CD14-positive monocyte (primary cell): Measurements from ENCODE around the gene SLC24A3. TPM values are rescaled to one million over a fixed set of nuclear protein-coding genes. Genes with fewer than 3 reads are reported as not detected.

Experiments used
- DNase-seq, 3 donors: peaks; one replicate each; pipeline ENCODE4 v3.0.0-alpha.2; 2011 to 2022
- H2AFZ ChIP-seq: 2 replicates; pipeline ENCODE4 v1.6.0; 2012; ENCODE audit warnings: mild to moderate bottlenecking, low read depth, low read length, inconsistent platforms; ENCODE audit not compliant: insufficient read depth, poor library complexity, severe bottlenecking
- H3K27ac ChIP-seq, 2 donors: 1 replicate in 1 of 2; 2 replicates in 1 of 2; pipeline ENCODE4 v1.5.1; 2012 to 2013; ENCODE audit warnings: low read length in 2 of 2, control low read depth in 1 of 2, inconsistent platforms in 1 of 2, low read depth in 1 of 2, mild to moderate bottlenecking in 1 of 2
- H3K27me3 ChIP-seq, 2 donors: one replicate each; pipeline versions ENCODE4 v1.6.0 to v1.6.1; 2011 to 2013; ENCODE audit warnings: low read length in 2 of 2; ENCODE audit not compliant: control insufficient read depth in 2 of 2, insufficient read depth in 2 of 2
- H3K36me3 ChIP-seq, 2 donors: replicated peaks in 1 of 2; 1 replicate in 1 of 2; 2 replicates in 1 of 2; pipeline versions ENCODE4 v1.5.1 to v1.6.1; 2012 to 2013; ENCODE audit warnings: low read length in 2 of 2, control low read depth in 1 of 2, inconsistent platforms in 1 of 2, mild to moderate bottlenecking in 1 of 2; ENCODE audit not compliant: insufficient read depth in 2 of 2, control insufficient read depth in 1 of 2
- H3K4me1 ChIP-seq, 2 donors: 1 replicate in 1 of 2; 2 replicates in 1 of 2; pipeline versions ENCODE4 v1.5.1 to v1.6.1; 2012 to 2013; ENCODE audit warnings: low read length in 2 of 2, control low read depth in 1 of 2, inconsistent platforms in 1 of 2, mild to moderate bottlenecking in 1 of 2, moderate library complexity in 1 of 2; ENCODE audit not compliant: insufficient read depth in 2 of 2, control insufficient read depth in 1 of 2
- H3K4me2 ChIP-seq: replicated peaks from 2 replicates; pipeline ENCODE3; 2012; ENCODE audit warnings: low read length, moderate library complexity, mild to moderate bottlenecking; ENCODE audit not compliant: poor library complexity, severe bottlenecking; ENCODE audit errors: extremely low read depth
- H3K4me3 ChIP-seq, 3 experiments: fragments of 200-600 bp in 1 of 3; sonication (generic) in 1 of 3; replicated peaks in 1 of 3; 1 replicate in 2 of 3; 2 replicates in 1 of 3; pipeline ENCODE4 v1.5.1; 2011 to 2013; ENCODE audit warnings: low read length in 3 of 3, mild to moderate bottlenecking in 3 of 3, control low read depth in 2 of 3, low read depth in 2 of 3, inconsistent platforms in 1 of 3, moderate library complexity in 1 of 3
- H3K79me2 ChIP-seq: 2 replicates; pipeline ENCODE4 v1.6.0; 2012; ENCODE audit warnings: mild to moderate bottlenecking, control low read depth, inconsistent platforms, low read length, moderate library complexity; ENCODE audit not compliant: insufficient read depth
- H3K9ac ChIP-seq: 2 replicates; pipeline ENCODE4 v1.6.0; 2017; ENCODE audit warnings: low read length, mild to moderate bottlenecking; ENCODE audit not compliant: insufficient read depth, poor library complexity, severe bottlenecking
- H3K9me3 ChIP-seq, 2 donors: replicated peaks in 1 of 2; 1 replicate in 1 of 2; 2 replicates in 1 of 2; pipeline versions ENCODE4 v1.5.1 to v1.6.1; 2012 to 2013; ENCODE audit warnings: low read length in 2 of 2, control low read depth in 1 of 2; ENCODE audit not compliant: control insufficient read depth in 1 of 2, insufficient read depth in 1 of 2
- H4K20me1 ChIP-seq: 2 replicates; pipeline ENCODE4 v1.6.0; 2012; ENCODE audit warnings: mild to moderate bottlenecking, low read length, control low read depth, moderate library complexity; ENCODE audit not compliant: insufficient read depth
- H3K27ac Mint-ChIP-seq, 7 donors: one replicate each; pipeline ENCODE4 v1.8.0; 2020; ENCODE audit warnings: mild to moderate bottlenecking in 7 of 7, mixed read lengths in 7 of 7, moderate library complexity in 6 of 7, inconsistent platforms in 2 of 7
- H3K27me3 Mint-ChIP-seq, 3 donors: one replicate each; pipeline ENCODE4 v1.8.0; 2021 to 2022; ENCODE audit warnings: low read depth in 3 of 3, mild to moderate bottlenecking in 3 of 3, mixed read lengths in 3 of 3, moderate library complexity in 3 of 3, inconsistent platforms in 1 of 3
- H3K36me3 Mint-ChIP-seq, 2 donors: one replicate each; pipeline ENCODE4 v1.8.0; 2020; ENCODE audit warnings: mixed read lengths in 2 of 2, inconsistent platforms in 1 of 2, mild to moderate bottlenecking in 1 of 2
- H3K4me1 Mint-ChIP-seq: one replicate; pipeline ENCODE4 v1.8.0; 2020; ENCODE audit warnings: mild to moderate bottlenecking, mixed read lengths
- H3K4me3 Mint-ChIP-seq, 2 donors: one replicate each; pipeline ENCODE4 v1.8.0; 2020; ENCODE audit warnings: mild to moderate bottlenecking in 2 of 2, mixed read lengths in 2 of 2, moderate library complexity in 1 of 2
- H3K9me3 Mint-ChIP-seq, 7 donors: one replicate each; pipeline ENCODE4 v1.8.0; 2020 to 2022; ENCODE audit warnings: mixed read lengths in 7 of 7, mild to moderate bottlenecking in 6 of 7, moderate library complexity in 6 of 7, inconsistent platforms in 2 of 7
- WGBS: methylation state at CpG from one replicate; pipeline ENCODE4 v1.1.5; 2013; ENCODE audit warnings: missing lambda C conversion rate; ENCODE audit not compliant: insufficient coverage; 5-methylcytosine and 5-hydroxymethylcytosine counted together
- intact Hi-C, 2 donors: fragments of 100-400 bp; cut with micrococcal nuclease; formaldehyde crosslinking; loops; one replicate each; pipeline versions ENCODE4 v1.15.0 to v1.15.1; 2023
- polyA plus RNA-seq, 3 donors: library from polyadenylated mRNA; depleted of rRNA in 1 of 3; unstranded in 2 of 3; stranded (reverse) in 1 of 3; fragments of 300-500 nt in 2 of 3; fragments of >200 nt in 1 of 3; fragmentation: Illumina TruSeq in 2 of 3; gene quantifications; 1 replicate in 2 of 3; 2 replicates in 1 of 3; pipeline ENCODE4 v1.2.3, GENCODE V29; 2012 to 2021
- TF ChIP-seq, protein P1 (sequence below): fragments of 200-600 bp; IDR thresholded peaks from one replicate; pipeline ENCODE4 v1.8.0; 2022; ENCODE audit warnings: antibody characterized with exemption, mild to moderate bottlenecking

Gene SLC24A3
- polyA plus RNA-seq, 3 donors = 0.04 to 0.08 TPM; not detected in 1

DNA sequence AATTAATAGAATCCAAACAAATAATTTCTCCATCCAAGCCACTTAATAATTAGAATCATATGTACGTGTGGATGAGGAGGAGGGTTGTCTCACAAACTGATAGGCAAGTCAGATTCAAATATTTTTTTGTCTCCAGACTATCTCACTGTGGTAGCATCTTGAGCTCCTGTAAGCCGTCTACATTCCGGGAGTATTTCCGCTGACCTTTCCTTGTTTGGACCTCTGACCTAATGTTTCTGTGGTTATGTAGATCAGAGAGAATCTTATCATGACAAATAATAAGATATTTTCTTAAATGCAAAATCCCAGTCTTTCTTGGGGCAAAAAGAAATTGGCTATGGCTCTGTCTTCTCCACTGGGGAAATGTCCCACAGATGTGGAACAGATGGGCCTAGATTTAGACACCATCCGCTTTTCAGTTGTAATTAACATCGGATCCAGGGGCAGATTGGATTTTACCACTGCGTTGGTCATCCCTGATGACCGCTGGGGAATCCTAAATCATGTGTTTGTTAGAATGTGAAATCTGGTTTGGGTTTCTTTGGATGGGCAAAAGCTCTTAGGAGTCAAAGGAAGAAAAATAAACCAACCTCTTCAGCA lies 348.5 kb downstream of the SLC24A3 start:
- Mint-ChIP-seq H3K4me1 (peaks cover 14% of the 10 kb centered on the region), H3K27ac (no peak overlapping the region), H3K4me3 (no peak overlapping the region), H3K9me3 (peaks cover 0 to 2% (median 0%) of the 10 kb centered on the region in 7 donors), H3K27me3 (peaks cover 0 to 5% (median 0%) of the 10 kb centered on the region in 3 donors), H3K36me3 (no peaks in the 10 kb centered on the region)
- no peak overlapping the region for H3K4me2 ChIP-seq
- H3K27me3 ChIP-seq = no peaks in the 10 kb centered on the region
- no peak for DNase-seq
- no peaks in the 10 kb centered on the region for H3K9me3 ChIP-seq
- no peaks in the 10 kb centered on the region for H3K36me3 ChIP-seq
- H3K79me2 ChIP-seq = no peaks in the 10 kb centered on the region
- no peak overlapping the region for H3K9ac ChIP-seq
- TF ChIP-seq, protein P1, sequence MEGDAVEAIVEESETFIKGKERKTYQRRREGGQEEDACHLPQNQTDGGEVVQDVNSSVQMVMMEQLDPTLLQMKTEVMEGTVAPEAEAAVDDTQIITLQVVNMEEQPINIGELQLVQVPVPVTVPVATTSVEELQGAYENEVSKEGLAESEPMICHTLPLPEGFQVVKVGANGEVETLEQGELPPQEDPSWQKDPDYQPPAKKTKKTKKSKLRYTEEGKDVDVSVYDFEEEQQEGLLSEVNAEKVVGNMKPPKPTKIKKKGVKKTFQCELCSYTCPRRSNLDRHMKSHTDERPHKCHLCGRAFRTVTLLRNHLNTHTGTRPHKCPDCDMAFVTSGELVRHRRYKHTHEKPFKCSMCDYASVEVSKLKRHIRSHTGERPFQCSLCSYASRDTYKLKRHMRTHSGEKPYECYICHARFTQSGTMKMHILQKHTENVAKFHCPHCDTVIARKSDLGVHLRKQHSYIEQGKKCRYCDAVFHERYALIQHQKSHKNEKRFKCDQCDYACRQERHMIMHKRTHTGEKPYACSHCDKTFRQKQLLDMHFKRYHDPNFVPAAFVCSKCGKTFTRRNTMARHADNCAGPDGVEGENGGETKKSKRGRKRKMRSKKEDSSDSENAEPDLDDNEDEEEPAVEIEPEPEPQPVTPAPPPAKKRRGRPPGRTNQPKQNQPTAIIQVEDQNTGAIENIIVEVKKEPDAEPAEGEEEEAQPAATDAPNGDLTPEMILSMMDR = no peak
- H3K4me1 ChIP-seq = peaks cover 0 to 12% of the 10 kb centered on the region in 2 donors
- H3K27ac ChIP-seq = no peak overlapping the region
- H2AFZ ChIP-seq = no peak overlapping the region
- no peaks in the 10 kb centered on the region for H4K20me1 ChIP-seq
- intact Hi-C loops = no loop called here
- no peak overlapping the region for H3K4me3 ChIP-seq
- 33% methylated on average over 1 of the region's 8 CpGs for WGBS

GRCh38 chr20:19562426-19562825 lies 350.0 kb downstream of the SLC24A3 start:
- DNase-seq = no peak
- Histone ChIP-seq H3K4me1 (peaks cover 0 to 2% of the 10 kb centered on the region in 2 donors), H3K4me2 (no peak overlapping the region), H3K27me3 (no peaks in the 10 kb centered on the region), H3K9me3 (no peaks in the 10 kb centered on the region), H3K4me3 (no peak overlapping the region), H4K20me1 (no peaks in the 10 kb centered on the region), H2AFZ (no peak overlapping the region), H3K79me2 (no peaks in the 10 kb centered on the region), H3K36me3 (no peaks in the 10 kb centered on the region), H3K27ac (no peak overlapping the region), H3K9ac (no peak overlapping the region)
- 89% methylated on average over 3 of the region's 4 CpGs for WGBS
- no peak overlapping the region for H3K4me3 Mint-ChIP-seq
- no peak overlapping the region for H3K27ac Mint-ChIP-seq
- TF ChIP-seq, protein P1 = no peak
- H3K36me3 Mint-ChIP-seq = no peaks in the 10 kb centered on the region
- peaks cover 4% of the 10 kb centered on the region for H3K4me1 Mint-ChIP-seq
- intact Hi-C loops = no loop called here
- H3K9me3 Mint-ChIP-seq = peaks cover 0 to 4% (median 0%) of the 10 kb centered on the region in 7 donors
- peaks cover 0 to 5% (median 4%) of the 10 kb centered on the region in 3 donors for H3K27me3 Mint-ChIP-seq
